SK-N-MC (cell line): ENCODE data around the gene CLEC4C.

Experiments
- EZH2 ChIP-seq: fragments of 200-600 bp; sonication (generic); IDR thresholded peaks from one replicate; pipeline ENCODE4 v1.6.1; 2017; ENCODE audit warnings: antibody characterized with exemption
- FOXP2 ChIP-seq: optimal IDR thresholded peaks from 2 replicates; pipeline ENCODE3; 2011; ENCODE audit warnings: mild to moderate bottlenecking, moderate library complexity; ENCODE audit not compliant: insufficient read depth; ENCODE audit errors: extremely low read length, control extremely low read depth
- POLR2AphosphoS5 ChIP-seq: IDR thresholded peaks from 2 replicates; pipeline ENCODE4 v1.6.1; 2012; ENCODE audit warnings: mild to moderate bottlenecking, low read depth, low read length, borderline replicate concordance

- TF ChIP-seq POLR2AphosphoS5 (no peak), EZH2 (no peak), FOXP2 (no peak)
Observed at GRCh38 chr12:7712841-7713442, 34.2 kb downstream of the CLEC4C start.
